Neural cell (in vitro differentiated cells): ENCODE measurements around the gene GABBR2. TPM values are rescaled to one million over a fixed set of nuclear protein-coding genes. Genes with fewer than 3 reads are reported as not detected.
"Not testable (repeated sequence)": the region's sequence is repeated elsewhere in the genome, so short reads cannot be mapped to it uniquely, and the experiment has no call there.

Source experiments
- H2AFZ ChIP-seq: fragments of 200-600, 300-800 bp; sonication (generic), shearing (Covaris generic); 2 replicates; pipeline ENCODE4 v1.6.0; 2014; ENCODE audit warnings: low read depth, mild to moderate bottlenecking, antibody characterized with exemption, low read length, moderate library complexity
- H3F3A ChIP-seq: fragments of 200-600 bp; shearing (Covaris generic); 2 replicates; pipeline ENCODE4 v1.6.1; 2016; ENCODE audit warnings: mild to moderate bottlenecking, moderate library complexity, mixed read lengths, antibody characterized with exemption, low read length; ENCODE audit not compliant: insufficient read depth, poor library complexity, severe bottlenecking
- H3K27ac ChIP-seq: fragments of 200-600, 300-800 bp; sonication (generic), shearing (Covaris generic); 2 replicates; pipeline ENCODE4 v1.5.1; 2014; ENCODE audit warnings: mild to moderate bottlenecking, low read length, moderate library complexity
- H3K27me3 ChIP-seq: fragments of 300-800, 200-600 bp; sonication (generic), shearing (Covaris generic); 2 replicates; pipeline ENCODE4 v1.6.0; 2014; ENCODE audit warnings: mild to moderate bottlenecking, low read depth, low read length, moderate library complexity; ENCODE audit not compliant: insufficient read depth
- H3K36me3 ChIP-seq: fragments of 300-800, 200-600 bp; sonication (generic), shearing (Covaris generic); 2 replicates; pipeline ENCODE4 v1.5.1; 2014; ENCODE audit warnings: mild to moderate bottlenecking, antibody characterized with exemption, low read length, moderate library complexity; ENCODE audit not compliant: insufficient read depth
- H3K4me2 ChIP-seq: fragments of 300-800, 200-600 bp; sonication (generic), shearing (Covaris generic); 2 replicates; pipeline ENCODE4 v1.6.0; 2014; ENCODE audit warnings: mild to moderate bottlenecking, low read length
- H3K4me3 ChIP-seq: fragments of 300-800, 200-600 bp; sonication (generic), shearing (Covaris generic); 2 replicates; pipeline ENCODE4 v1.5.1; 2014; ENCODE audit warnings: mild to moderate bottlenecking, low read length, moderate library complexity
- H3K79me2 ChIP-seq: fragments of 200-600 bp; shearing (Covaris generic); replicated peaks from 2 replicates; pipeline ENCODE4 v1.6.0; 2014; ENCODE audit warnings: mild to moderate bottlenecking, low read length, moderate library complexity; ENCODE audit not compliant: insufficient read depth
- H3K9ac ChIP-seq: fragments of 300-800, 200-600 bp; sonication (generic), shearing (Covaris generic); 2 replicates; pipeline ENCODE4 v1.6.1; 2016; ENCODE audit warnings: mild to moderate bottlenecking, low read length, mixed read lengths
- H3K9me2 ChIP-seq: fragments of 200-600 bp; shearing (Covaris generic); 2 replicates; pipeline ENCODE4 v1.6.1; 2016; ENCODE audit warnings: mild to moderate bottlenecking, low read length, mixed read lengths; ENCODE audit not compliant: insufficient read depth
- H3K9me3 ChIP-seq: fragments of 200-600, 300-800 bp; sonication (generic), shearing (Covaris generic); 2 replicates; pipeline ENCODE4 v1.6.1; 2016; ENCODE audit warnings: mild to moderate bottlenecking, mixed run types, low read length, moderate library complexity, mixed read lengths
- H4K20me1 ChIP-seq: fragments of 200-600 bp; shearing (Covaris generic); 2 replicates; pipeline ENCODE4 v1.6.1; 2016; ENCODE audit warnings: mild to moderate bottlenecking, mixed run types; ENCODE audit not compliant: insufficient read depth
- CTCF ChIP-seq: fragments of 450-650 bp; IDR thresholded peaks from 2 replicates; pipeline ENCODE4 v1.5.1; 2014; ENCODE audit warnings: antibody characterized with exemption, mild to moderate bottlenecking, moderate library complexity; ENCODE audit not compliant: poor library complexity, severe bottlenecking
- EP300 ChIP-seq: fragments of 450-650 bp; conservative IDR thresholded peaks from 2 replicates; pipeline ENCODE4 v1.6.1; 2014; ENCODE audit warnings: antibody characterized with exemption, mild to moderate bottlenecking, moderate library complexity; ENCODE audit not compliant: poor library complexity, severe bottlenecking
- EZH2 ChIP-seq: fragments of 200-600, 300-800 bp; shearing (Covaris generic), sonication (generic); IDR thresholded peaks from 2 replicates; pipeline ENCODE4 v1.6.1; 2014; ENCODE audit warnings: antibody characterized with exemption, low read length, borderline replicate concordance, mild to moderate bottlenecking; ENCODE audit not compliant: insufficient read depth, poor library complexity, severe bottlenecking
- MXI1 ChIP-seq: fragments of 450-650 bp; conservative IDR thresholded peaks from 2 replicates; pipeline ENCODE4 v1.6.1; 2014; ENCODE audit warnings: antibody characterized with exemption, mild to moderate bottlenecking; ENCODE audit not compliant: poor library complexity, severe bottlenecking
- POLR2AphosphoS5 ChIP-seq: IDR thresholded peaks from 2 replicates; pipeline ENCODE4 v1.6.1; 2012
- RAD21 ChIP-seq: fragments of 450-650 bp; conservative IDR thresholded peaks from 2 replicates; pipeline ENCODE4 v1.6.1; 2014; ENCODE audit warnings: antibody characterized with exemption, mild to moderate bottlenecking, moderate library complexity
- SMC3 ChIP-seq: fragments of 450-650 bp; conservative IDR thresholded peaks from 2 replicates; pipeline ENCODE4 v1.6.1; 2014; ENCODE audit warnings: antibody characterized with exemption, mild to moderate bottlenecking, moderate library complexity; ENCODE audit not compliant: poor library complexity
- TAF1 ChIP-seq: IDR thresholded peaks from 2 replicates; pipeline ENCODE4 v1.6.1; 2012; ENCODE audit warnings: low read depth
- polyA plus RNA-seq: library from polyadenylated mRNA; depleted of rRNA; stranded (reverse); fragments of >200 nt; gene quantifications from 2 replicates; pipeline ENCODE4 v1.2.3, GENCODE V29; 2014
- TF ChIP-seq, protein P1 (sequence below): IDR thresholded peaks from 2 replicates; pipeline ENCODE4 v1.6.1; 2012; ENCODE audit warnings: borderline replicate concordance

GABBR2 gene
- polyA plus RNA-seq, 1 donor from 2014 or later: 7.1 TPM

GRCh38 chr9:98465799-98466198 lies 242.9 kb downstream of the GABBR2 start:
- Histone ChIP-seq H3K9ac (no peak overlapping the region), H3K9me2 (no peaks in the 10 kb centered on the region), H3K4me2 (no peak overlapping the region), H3K27me3 (no peaks in the 10 kb centered on the region), H3F3A (no peaks in the 10 kb centered on the region), H3K4me3 (no peak overlapping the region), H4K20me1 (no peaks in the 10 kb centered on the region), H3K9me3 (peaks cover 9% of the 10 kb centered on the region), H3K27ac (no peak overlapping the region), H2AFZ (no peak overlapping the region), H3K79me2 (no peaks in the 10 kb centered on the region), H3K36me3 (no peaks in the 10 kb centered on the region)
- TF ChIP-seq EZH2 (no peak), MXI1 (no peak), RAD21 (no peak), EP300 (no peak), CTCF (no peak), SMC3 (no peak), POLR2AphosphoS5 (no peak)

- H3K9ac ChIP-seq, H4K20me1 ChIP-seq, H3F3A ChIP-seq, H3K27me3 ChIP-seq, H3K9me2 ChIP-seq, H3K79me2 ChIP-seq, H3K27ac ChIP-seq, H2AFZ ChIP-seq, H3K36me3 ChIP-seq, H3K4me2 ChIP-seq, H3K4me3 ChIP-seq: not testable (repeated sequence)
- H3K9me3 ChIP-seq: peaks cover 14% of the 10 kb centered on the region
Observed at GRCh38 chr9:98464156-98464690, 244.5 kb downstream of the GABBR2 start.

DNA sequence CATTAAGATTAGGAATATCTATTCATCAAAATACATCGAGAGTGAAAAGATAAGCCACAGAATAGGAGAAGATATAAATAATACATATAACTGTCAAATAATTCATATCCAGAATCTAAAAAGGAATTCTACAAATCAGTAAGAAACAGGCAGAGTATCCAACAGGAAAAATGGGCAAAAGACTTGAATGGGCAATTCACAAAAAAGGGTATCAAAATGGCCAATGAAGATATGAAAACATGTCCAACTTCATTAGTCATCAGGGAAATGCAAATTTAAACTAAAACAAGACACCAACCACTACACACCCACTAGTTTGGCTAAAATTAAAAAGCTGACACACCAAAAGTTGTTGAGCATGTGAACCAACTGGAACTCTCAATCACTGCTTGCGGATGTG lies 246.4 kb downstream of the GABBR2 start:
- Histone ChIP-seq H4K20me1 (no peaks in the 10 kb centered on the region), H3K4me3 (no peak overlapping the region), H3K27ac (no peak overlapping the region), H3K9ac (no peak overlapping the region), H3F3A (no peaks in the 10 kb centered on the region), H3K36me3 (no peaks in the 10 kb centered on the region), H2AFZ (no peak overlapping the region), H3K9me2 (no peaks in the 10 kb centered on the region), H3K9me3 (peaks cover 14% of the 10 kb centered on the region), H3K27me3 (no peaks in the 10 kb centered on the region), H3K79me2 (no peaks in the 10 kb centered on the region), H3K4me2 (no peak overlapping the region)
- TF ChIP-seq SMC3: no peak
- TF ChIP-seq POLR2AphosphoS5: no peak
- TF ChIP-seq MXI1: no peak
- no peak for TF ChIP-seq EP300
- no peak for TF ChIP-seq TAF1
- no peak for TF ChIP-seq EZH2
- no peak for TF ChIP-seq CTCF
- no peak for TF ChIP-seq RAD21
- TF ChIP-seq, protein P1, sequence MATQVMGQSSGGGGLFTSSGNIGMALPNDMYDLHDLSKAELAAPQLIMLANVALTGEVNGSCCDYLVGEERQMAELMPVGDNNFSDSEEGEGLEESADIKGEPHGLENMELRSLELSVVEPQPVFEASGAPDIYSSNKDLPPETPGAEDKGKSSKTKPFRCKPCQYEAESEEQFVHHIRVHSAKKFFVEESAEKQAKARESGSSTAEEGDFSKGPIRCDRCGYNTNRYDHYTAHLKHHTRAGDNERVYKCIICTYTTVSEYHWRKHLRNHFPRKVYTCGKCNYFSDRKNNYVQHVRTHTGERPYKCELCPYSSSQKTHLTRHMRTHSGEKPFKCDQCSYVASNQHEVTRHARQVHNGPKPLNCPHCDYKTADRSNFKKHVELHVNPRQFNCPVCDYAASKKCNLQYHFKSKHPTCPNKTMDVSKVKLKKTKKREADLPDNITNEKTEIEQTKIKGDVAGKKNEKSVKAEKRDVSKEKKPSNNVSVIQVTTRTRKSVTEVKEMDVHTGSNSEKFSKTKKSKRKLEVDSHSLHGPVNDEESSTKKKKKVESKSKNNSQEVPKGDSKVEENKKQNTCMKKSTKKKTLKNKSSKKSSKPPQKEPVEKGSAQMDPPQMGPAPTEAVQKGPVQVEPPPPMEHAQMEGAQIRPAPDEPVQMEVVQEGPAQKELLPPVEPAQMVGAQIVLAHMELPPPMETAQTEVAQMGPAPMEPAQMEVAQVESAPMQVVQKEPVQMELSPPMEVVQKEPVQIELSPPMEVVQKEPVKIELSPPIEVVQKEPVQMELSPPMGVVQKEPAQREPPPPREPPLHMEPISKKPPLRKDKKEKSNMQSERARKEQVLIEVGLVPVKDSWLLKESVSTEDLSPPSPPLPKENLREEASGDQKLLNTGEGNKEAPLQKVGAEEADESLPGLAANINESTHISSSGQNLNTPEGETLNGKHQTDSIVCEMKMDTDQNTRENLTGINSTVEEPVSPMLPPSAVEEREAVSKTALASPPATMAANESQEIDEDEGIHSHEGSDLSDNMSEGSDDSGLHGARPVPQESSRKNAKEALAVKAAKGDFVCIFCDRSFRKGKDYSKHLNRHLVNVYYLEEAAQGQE: no peak
